Measurements from ENCODE around the gene MGA. TPM values are rescaled to one million over a fixed set of nuclear protein-coding genes. Genes with fewer than 3 reads are reported as not detected.

MGA gene
- total and polyA plus RNA-seq, 12 donors, result 2.6 to 56.8 (median 37.4) TPM

DNA sequence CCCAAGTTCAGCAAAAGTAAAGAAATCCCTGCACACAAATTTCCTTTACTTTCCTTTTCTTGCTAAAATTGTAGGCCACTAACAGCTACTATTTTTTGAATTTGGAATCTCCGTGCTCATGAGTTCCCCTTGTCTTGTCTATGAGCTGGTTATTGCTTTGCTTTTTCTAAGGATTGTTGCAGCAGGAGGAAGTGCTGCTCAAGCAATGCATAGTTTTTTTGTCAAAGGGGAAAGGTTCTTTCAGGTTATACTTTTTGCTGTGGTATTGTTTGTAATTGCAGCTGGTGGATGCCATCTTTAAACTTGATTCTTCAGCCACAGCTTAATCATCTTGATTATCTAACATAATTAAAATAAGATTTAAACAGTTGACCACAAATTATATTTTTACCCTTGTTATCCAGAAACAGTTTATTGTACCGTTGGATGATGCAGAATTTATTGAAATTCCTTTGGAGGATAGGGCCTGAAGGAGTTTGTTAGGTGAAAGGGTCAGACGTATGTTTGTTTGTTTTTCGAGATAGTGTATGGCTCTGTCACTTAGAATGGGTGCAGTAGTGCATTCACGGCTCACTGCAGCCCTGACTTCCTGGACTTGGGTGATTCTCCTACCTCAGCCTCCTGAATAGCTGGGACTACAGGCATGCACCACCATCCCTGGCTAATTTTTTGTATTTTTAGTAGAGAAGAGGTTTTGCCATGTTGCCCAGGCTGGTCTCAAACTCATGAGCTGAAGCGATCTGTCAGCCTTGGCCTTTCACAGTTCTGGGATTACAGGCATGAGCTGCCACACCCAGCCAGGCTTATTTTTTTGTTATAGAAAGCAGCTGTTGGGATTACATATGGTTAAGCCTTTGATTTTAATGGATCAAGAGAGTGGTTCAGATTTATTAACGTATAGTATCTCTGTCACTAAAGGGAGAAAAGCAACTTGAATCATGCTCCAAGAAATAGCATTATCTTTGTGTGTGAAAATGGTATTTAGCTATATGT, 11.7 kb downstream of the MGA start:
- DNase-seq, result no peak
- Histone ChIP-seq H3K9me3 (replicated peaks in 1 of 3) (no peaks in the 10 kb centered on the region), H3K27me3 (no peaks in the 10 kb centered on the region), H3K36me3 (replicated peaks in 1 of 2) (no peaks in the 10 kb centered on the region), H3K4me3 (no peak overlapping the region), H3K27ac (no peak overlapping the region), H3K4me1 (replicated peaks in 1 of 2) (peaks cover 4 to 20% of the 10 kb centered on the region in 2 donors)
- intact Hi-C loops (cut with DNase I), result no loop called here
- TF ChIP-seq POLR2A (IDR thresholded peaks at IDR 0.05), result no peak
- TF ChIP-seq, protein P1, sequence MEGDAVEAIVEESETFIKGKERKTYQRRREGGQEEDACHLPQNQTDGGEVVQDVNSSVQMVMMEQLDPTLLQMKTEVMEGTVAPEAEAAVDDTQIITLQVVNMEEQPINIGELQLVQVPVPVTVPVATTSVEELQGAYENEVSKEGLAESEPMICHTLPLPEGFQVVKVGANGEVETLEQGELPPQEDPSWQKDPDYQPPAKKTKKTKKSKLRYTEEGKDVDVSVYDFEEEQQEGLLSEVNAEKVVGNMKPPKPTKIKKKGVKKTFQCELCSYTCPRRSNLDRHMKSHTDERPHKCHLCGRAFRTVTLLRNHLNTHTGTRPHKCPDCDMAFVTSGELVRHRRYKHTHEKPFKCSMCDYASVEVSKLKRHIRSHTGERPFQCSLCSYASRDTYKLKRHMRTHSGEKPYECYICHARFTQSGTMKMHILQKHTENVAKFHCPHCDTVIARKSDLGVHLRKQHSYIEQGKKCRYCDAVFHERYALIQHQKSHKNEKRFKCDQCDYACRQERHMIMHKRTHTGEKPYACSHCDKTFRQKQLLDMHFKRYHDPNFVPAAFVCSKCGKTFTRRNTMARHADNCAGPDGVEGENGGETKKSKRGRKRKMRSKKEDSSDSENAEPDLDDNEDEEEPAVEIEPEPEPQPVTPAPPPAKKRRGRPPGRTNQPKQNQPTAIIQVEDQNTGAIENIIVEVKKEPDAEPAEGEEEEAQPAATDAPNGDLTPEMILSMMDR (IDR thresholded peaks at IDR 0.05), result no peak
- WGBS, 4 donors, result 77 to 81% (median 80%) methylated on average over 7 of the region's 7 CpGs

DNA sequence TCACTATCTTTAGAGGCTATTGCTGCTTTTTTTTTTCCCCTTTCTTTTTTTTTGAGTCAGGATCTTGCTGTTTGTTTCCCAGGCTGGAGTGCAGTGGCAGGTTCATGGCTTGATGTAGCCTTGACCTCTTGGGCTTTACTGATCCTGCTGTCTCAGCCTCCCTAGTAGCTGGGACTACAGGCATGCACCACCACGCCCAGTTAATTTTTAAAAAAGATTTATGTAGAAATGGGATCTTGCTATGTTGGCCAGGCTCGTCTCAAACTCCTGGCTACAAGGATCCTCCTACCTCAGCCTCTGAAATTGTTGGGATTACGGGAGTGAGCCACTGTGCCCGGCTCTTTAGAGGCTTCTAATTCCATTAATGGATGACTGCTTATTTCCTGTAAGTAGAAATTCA, 15.1 kb downstream of the MGA start:
- Histone ChIP-seq H3K4me3 (no peak overlapping the region), H3K27me3 (no peaks in the 10 kb centered on the region), H3K36me3 (replicated peaks in 1 of 2) (no peaks in the 10 kb centered on the region), H3K27ac (no peak overlapping the region), H3K9me3 (replicated peaks in 1 of 3) (no peaks in the 10 kb centered on the region), H3K4me1 (replicated peaks in 1 of 2) (peaks cover 4 to 18% of the 10 kb centered on the region in 2 donors)
- DNase-seq, result no peak
- 85 to 93% (median 89%) methylated on average over 4 of the region's 4 CpGs for WGBS, 4 donors
- intact Hi-C loops (cut with DNase I), result no loop called here
- TF ChIP-seq POLR2A (IDR thresholded peaks at IDR 0.05), result no peak
- TF ChIP-seq, protein P1 (IDR thresholded peaks at IDR 0.05), result no peak

DNA sequence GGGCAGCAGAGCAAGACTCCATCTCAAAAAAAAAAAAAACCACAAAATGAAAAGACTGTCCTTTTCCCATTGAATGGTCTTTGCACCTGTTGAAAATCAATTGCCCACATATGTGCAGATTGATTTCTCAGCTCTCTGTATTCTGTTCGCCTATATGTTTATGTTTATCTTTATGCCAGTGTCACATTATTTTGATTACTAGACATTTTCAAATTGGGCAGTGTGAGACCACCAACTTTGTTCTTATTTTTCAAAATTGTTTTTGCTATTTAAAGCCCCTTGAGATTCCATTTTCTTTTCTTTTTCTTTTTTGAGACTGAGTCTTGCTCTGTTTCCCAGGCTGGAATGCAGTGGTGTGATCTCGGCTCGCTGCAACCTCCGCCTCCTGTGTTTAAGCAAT, 18.5 kb downstream of the MGA start:
- H3K27ac ChIP-seq, result no peak overlapping the region
- WGBS, 4 donors, result 96 to 99% (median 99%) methylated on average over 4 of the region's 4 CpGs
- H3K36me3 ChIP-seq (replicated peaks in 1 of 2), result no peaks in the 10 kb centered on the region
- intact Hi-C loops (cut with DNase I), result no loop called here
- no peak overlapping the region for H3K4me3 ChIP-seq
- DNase-seq, result no peak
- H3K9me3 ChIP-seq (replicated peaks in 1 of 3), result no peaks in the 10 kb centered on the region
- H3K4me1 ChIP-seq (replicated peaks in 1 of 2), result peaks cover 0 to 7% of the 10 kb centered on the region in 2 donors
- TF ChIP-seq, protein P1 (IDR thresholded peaks at IDR 0.05), result no peak
- TF ChIP-seq POLR2A (IDR thresholded peaks at IDR 0.05), result no peak
- no peaks in the 10 kb centered on the region for H3K27me3 ChIP-seq

DNA sequence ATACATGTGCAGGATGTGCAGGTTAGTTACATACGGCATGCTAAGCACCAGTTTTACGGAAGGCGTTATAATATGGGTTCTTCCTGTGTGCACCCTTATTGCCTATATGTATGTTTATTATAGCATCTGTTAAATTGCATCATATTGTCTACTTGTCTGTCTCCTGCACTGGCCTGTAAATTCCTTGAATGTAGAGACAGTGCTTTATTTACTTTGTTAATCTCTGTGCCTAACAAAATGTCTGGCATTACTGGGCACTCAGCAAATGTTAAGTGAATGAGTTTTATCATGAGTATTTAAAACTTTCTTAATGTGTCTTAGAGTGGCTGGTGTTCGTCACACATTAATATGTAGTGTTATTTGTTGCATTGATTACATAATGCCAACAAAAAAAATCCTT, 23.8 kb downstream of the MGA start:
- intact Hi-C loops (cut with DNase I), result no loop called here
- WGBS, 4 donors, result 95 to 96% (median 96%) methylated on average over 4 of the region's 4 CpGs
- Histone ChIP-seq H3K9me3 (replicated peaks in 1 of 3) (no peaks in the 10 kb centered on the region), H3K27me3 (no peaks in the 10 kb centered on the region), H3K4me3 (no peak overlapping the region), H3K27ac (no peak overlapping the region), H3K4me1 (replicated peaks in 1 of 2) (peaks cover 6 to 7% of the 10 kb centered on the region in 2 donors), H3K36me3 (replicated peaks in 1 of 2) (no peaks in the 10 kb centered on the region)
- DNase-seq, result no peak
- TF ChIP-seq POLR2A (IDR thresholded peaks at IDR 0.05), result no peak
- TF ChIP-seq, protein P1 (IDR thresholded peaks at IDR 0.05), result no peak
